Fibroblast of lung (primary cell): Measurements from ENCODE around the gene CAPN10. TPM values are rescaled to one million over a fixed set of nuclear protein-coding genes. Genes with fewer than 3 reads are reported as not detected.

Experiments
- DNase-seq, 2 donors: peaks; one replicate each; pipeline versions ENCODE4 v3.0.0 to v3.0.0-alpha.2; 2010; ENCODE audit warnings: low read depth in 2 of 2
- H2AFZ ChIP-seq: 2 replicates; pipeline ENCODE4 v1.5.1; 2012; ENCODE audit warnings: low read length, control low read depth, inconsistent platforms
- H3K27ac ChIP-seq: 2 replicates; pipeline ENCODE4 v1.5.1; 2011; ENCODE audit warnings: low read length, control low read depth; ENCODE audit not compliant: insufficient read depth
- H3K27me3 ChIP-seq: 2 replicates; pipeline ENCODE4 v1.5.1; 2011; ENCODE audit warnings: mild to moderate bottlenecking, low read length; ENCODE audit not compliant: control insufficient read depth, insufficient read depth
- H3K36me3 ChIP-seq: 2 replicates; pipeline ENCODE4 v1.5.1; 2011; ENCODE audit warnings: low read length; ENCODE audit not compliant: control insufficient read depth, insufficient read depth
- H3K4me1 ChIP-seq: 2 replicates; pipeline ENCODE4 v1.5.1; 2011; ENCODE audit warnings: low read length; ENCODE audit not compliant: control insufficient read depth, insufficient read depth; ENCODE audit errors: extremely low read depth
- H3K4me2 ChIP-seq: 2 replicates; pipeline ENCODE4 v1.5.1; 2011; ENCODE audit warnings: low read length, control low read depth; ENCODE audit not compliant: insufficient read depth; ENCODE audit errors: extremely low read depth
- H3K4me3 ChIP-seq, 4 experiments: fragments of 200-600 bp in 1 of 4; sonication (generic) in 1 of 4; replicated peaks in 1 of 4; 2 replicates each; pipeline ENCODE4 v1.5.1; 2011 to 2016; ENCODE audit warnings: low read length in 4 of 4, low read depth in 3 of 4, mild to moderate bottlenecking in 3 of 4, control low read depth in 2 of 4, inconsistent platforms in 1 of 4, mixed read lengths in 1 of 4; ENCODE audit not compliant: insufficient read depth in 1 of 4; ENCODE audit errors: control extremely low read depth in 1 of 4
- H3K79me2 ChIP-seq: 2 replicates; pipeline ENCODE4 v1.5.1; 2012; ENCODE audit warnings: mild to moderate bottlenecking, low read length, inconsistent platforms; ENCODE audit not compliant: control insufficient read depth, insufficient read depth
- H3K9ac ChIP-seq: 2 replicates; pipeline ENCODE4 v1.5.1; 2011; ENCODE audit warnings: mild to moderate bottlenecking, low read length, control low read depth; ENCODE audit not compliant: insufficient read depth
- H3K9me3 ChIP-seq: 2 replicates; pipeline ENCODE4 v1.5.1; 2012; ENCODE audit warnings: low read depth, low read length; ENCODE audit not compliant: control insufficient read depth, insufficient read depth
- H4K20me1 ChIP-seq: 2 replicates; pipeline ENCODE4 v1.5.1; 2011; ENCODE audit warnings: low read length; ENCODE audit not compliant: control insufficient read depth, insufficient read depth; ENCODE audit errors: extremely low read depth
- EZH2 ChIP-seq: IDR thresholded peaks from 2 replicates; pipeline ENCODE4 v1.5.1; 2012; ENCODE audit warnings: low read length, control low read depth, mild to moderate bottlenecking; ENCODE audit errors: missing control alignments
- polyA plus RNA-seq, 2 donors: library from polyadenylated mRNA; depleted of rRNA in 1 of 2; stranded (reverse) in 1 of 2; unstranded in 1 of 2; fragments of >200 nt; gene quantifications; 2 replicates each; pipeline ENCODE4 v1.2.1, GENCODE V29; 2011 to 2012; ENCODE audit warnings: missing spikeins in 1 of 2
- total RNA-seq: library from RNA; depleted of rRNA; stranded (reverse); fragments of >200 nt; gene quantifications from 2 replicates; pipeline ENCODE4 v1.2.1, GENCODE V29; 2014
- TF ChIP-seq, protein P1 (sequence below), 2 donors: IDR thresholded peaks in 1 of 2; conservative IDR thresholded peaks in 1 of 2; 1 replicate in 1 of 2; 2 replicates in 1 of 2; pipeline ENCODE4 v1.5.1; 2011 to 2012; ENCODE audit warnings: low read length in 2 of 2, control low read depth in 1 of 2, inconsistent platforms in 1 of 2, low read depth in 1 of 2, mild to moderate bottlenecking in 1 of 2

CAPN10 gene
- total and polyA plus RNA-seq, 2 donors (not counting 1 experiment from before 2014, with no cell fraction given): 3.6 to 23.0 TPM

DNA sequence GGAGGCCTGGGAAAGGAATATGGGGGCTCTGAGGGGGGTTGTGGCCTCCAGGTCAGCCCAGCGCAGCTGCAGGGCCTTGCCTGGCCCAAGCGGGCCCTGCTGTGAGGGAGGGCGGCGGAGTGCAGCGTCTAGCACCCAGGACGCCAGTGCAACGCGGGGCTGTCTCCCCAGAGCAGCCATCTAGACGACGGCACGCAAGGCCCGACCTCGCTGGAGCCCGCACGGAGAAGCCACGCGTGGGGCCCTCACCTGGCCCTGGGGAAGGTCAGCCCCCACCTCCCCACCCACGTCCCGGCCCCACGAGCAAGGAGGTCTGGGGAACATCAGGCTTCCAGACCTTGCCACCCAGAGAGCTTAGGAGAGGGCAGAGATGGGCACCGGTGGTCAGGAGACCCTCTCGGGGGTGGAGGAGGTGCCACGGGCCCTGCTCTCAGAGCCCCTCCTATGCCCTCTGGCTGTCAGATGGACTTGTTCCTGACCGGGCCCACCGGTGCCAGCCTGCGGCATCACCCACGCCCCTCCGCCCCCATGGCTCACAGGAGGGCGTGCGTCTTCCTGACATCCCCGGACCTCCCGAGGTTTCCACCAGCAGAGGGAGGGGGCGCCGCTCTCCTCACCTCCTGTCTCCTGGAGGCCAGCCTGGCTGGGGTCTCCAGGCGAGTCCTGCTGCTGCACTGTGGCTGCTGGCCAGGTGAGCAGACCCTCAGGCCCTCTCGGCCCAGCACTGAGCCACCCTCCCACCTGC, 55.7 kb downstream of the CAPN10 start:
- no peak for DNase-seq
- no peak overlapping the region for H3K9ac ChIP-seq
- H3K79me2 ChIP-seq: no peaks in the 10 kb centered on the region
- H3K4me3 ChIP-seq: no peak overlapping the region
- TF ChIP-seq EZH2: no peak
- TF ChIP-seq, protein P1, sequence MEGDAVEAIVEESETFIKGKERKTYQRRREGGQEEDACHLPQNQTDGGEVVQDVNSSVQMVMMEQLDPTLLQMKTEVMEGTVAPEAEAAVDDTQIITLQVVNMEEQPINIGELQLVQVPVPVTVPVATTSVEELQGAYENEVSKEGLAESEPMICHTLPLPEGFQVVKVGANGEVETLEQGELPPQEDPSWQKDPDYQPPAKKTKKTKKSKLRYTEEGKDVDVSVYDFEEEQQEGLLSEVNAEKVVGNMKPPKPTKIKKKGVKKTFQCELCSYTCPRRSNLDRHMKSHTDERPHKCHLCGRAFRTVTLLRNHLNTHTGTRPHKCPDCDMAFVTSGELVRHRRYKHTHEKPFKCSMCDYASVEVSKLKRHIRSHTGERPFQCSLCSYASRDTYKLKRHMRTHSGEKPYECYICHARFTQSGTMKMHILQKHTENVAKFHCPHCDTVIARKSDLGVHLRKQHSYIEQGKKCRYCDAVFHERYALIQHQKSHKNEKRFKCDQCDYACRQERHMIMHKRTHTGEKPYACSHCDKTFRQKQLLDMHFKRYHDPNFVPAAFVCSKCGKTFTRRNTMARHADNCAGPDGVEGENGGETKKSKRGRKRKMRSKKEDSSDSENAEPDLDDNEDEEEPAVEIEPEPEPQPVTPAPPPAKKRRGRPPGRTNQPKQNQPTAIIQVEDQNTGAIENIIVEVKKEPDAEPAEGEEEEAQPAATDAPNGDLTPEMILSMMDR (conservative IDR thresholded peaks at IDR 0.05 in 1 of 2, IDR thresholded peaks at IDR 0.05 in 1 of 2; ENCODE audit: low read depth in 1 of 2, low read length in 2 of 2): no peak
- H3K27me3 ChIP-seq: no peaks in the 10 kb centered on the region
- H3K9me3 ChIP-seq: no peaks in the 10 kb centered on the region
- H3K36me3 ChIP-seq: no peaks in the 10 kb centered on the region
- no peak overlapping the region for H2AFZ ChIP-seq
- no peaks in the 10 kb centered on the region for H4K20me1 ChIP-seq
- no peaks in the 10 kb centered on the region for H3K4me1 ChIP-seq
- H3K27ac ChIP-seq: no peak overlapping the region
- no peak overlapping the region for H3K4me2 ChIP-seq

- no peak overlapping the region for H3K9ac ChIP-seq
- no peak overlapping the region for H3K27ac ChIP-seq
- H3K36me3 ChIP-seq: no peaks in the 10 kb centered on the region
- H2AFZ ChIP-seq: no peak overlapping the region
- no peaks in the 10 kb centered on the region for H3K27me3 ChIP-seq
- no peak overlapping the region for H3K4me2 ChIP-seq
- H3K4me3 ChIP-seq: no peak overlapping the region
- H3K4me1 ChIP-seq: no peaks in the 10 kb centered on the region
- no peaks in the 10 kb centered on the region for H3K79me2 ChIP-seq
- no peaks in the 10 kb centered on the region for H3K9me3 ChIP-seq
- no peaks in the 10 kb centered on the region for H4K20me1 ChIP-seq
- TF ChIP-seq, protein P1 (conservative IDR thresholded peaks at IDR 0.05 in 1 of 2, IDR thresholded peaks at IDR 0.05 in 1 of 2; ENCODE audit: low read depth in 1 of 2, low read length in 2 of 2): no peak
- no peak for TF ChIP-seq EZH2
- DNase-seq: no peak
Observed at GRCh38 chr2:240642806-240643092, 56.2 kb downstream of the CAPN10 start.

DNA sequence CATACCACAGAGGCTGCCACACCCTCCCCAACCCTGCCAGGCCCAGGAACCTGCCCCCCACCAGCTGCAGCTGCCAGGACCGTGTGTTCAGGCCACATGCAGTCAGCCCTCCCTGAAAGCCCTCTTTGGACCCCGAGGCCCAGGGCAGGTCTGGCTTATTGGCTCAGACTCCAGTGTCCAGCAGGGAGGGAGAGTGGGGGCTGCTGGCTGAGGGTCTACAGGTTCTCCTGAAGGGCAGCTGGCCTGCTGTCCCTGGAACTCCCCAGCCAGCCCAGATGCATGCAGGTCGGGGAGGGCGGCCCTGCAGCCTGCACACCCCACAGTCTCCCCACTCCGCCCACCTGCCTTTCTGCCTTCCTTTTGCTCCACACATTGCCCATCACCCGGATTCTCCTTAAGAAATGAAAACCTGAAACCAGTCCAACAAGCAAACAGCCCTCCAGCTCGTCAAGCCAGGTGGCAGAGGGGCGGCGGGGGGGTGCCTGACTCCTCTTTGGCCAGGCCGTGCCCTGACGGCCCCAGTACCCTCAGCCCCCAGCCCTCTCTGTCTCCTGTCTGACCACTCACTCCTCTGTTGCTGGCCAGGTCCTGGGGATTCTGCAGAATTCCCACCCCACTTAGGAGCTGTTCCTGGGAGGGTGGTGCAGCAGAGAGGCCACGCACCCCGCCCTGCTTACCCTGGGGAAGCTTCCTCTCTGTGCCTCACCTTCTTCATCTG, 56.7 kb downstream of the CAPN10 start:
- peaks cover 1% of the 10 kb centered on the region for H3K27me3 ChIP-seq
- no peaks in the 10 kb centered on the region for H4K20me1 ChIP-seq
- no peaks in the 10 kb centered on the region for H3K36me3 ChIP-seq
- no peak overlapping the region for H3K9ac ChIP-seq
- DNase-seq: no peak
- H3K9me3 ChIP-seq: no peaks in the 10 kb centered on the region
- no peak overlapping the region for H3K4me2 ChIP-seq
- no peaks in the 10 kb centered on the region for H3K4me1 ChIP-seq
- H3K79me2 ChIP-seq: no peaks in the 10 kb centered on the region
- no peak overlapping the region for H3K4me3 ChIP-seq
- no peak overlapping the region for H2AFZ ChIP-seq
- H3K27ac ChIP-seq: no peak overlapping the region
- TF ChIP-seq, protein P1 (conservative IDR thresholded peaks at IDR 0.05 in 1 of 2, IDR thresholded peaks at IDR 0.05 in 1 of 2; ENCODE audit: low read depth in 1 of 2, low read length in 2 of 2): no peak
- TF ChIP-seq EZH2: no peak
